ENCODE measurements around the gene HSD17B2.

GRCh38 chr16:82011199-82011641 lies 23.8 kb upstream of the HSD17B2 start, which contains the start of gene SDR42E1:
- TF ChIP-seq TAF1 (conservative IDR thresholded peaks at IDR 0.05), result no peak
- no peak for TF ChIP-seq CTCF (IDR thresholded peaks at IDR 0.05; ENCODE audit: low read depth, low read length, missing input control)
- no peak for TF ChIP-seq NR2F2 (IDR thresholded peaks at IDR 0.05)
